ENCODE measurements around the gene CLEC2L.

Gene CLEC2L

GRCh38 chr7:139585042-139585441, 61.6 kb downstream of the CLEC2L start:
- Histone ChIP-seq H3K9me2 (replicated peaks; ENCODE audit: control insufficient read depth, low read length) (no peaks in the 10 kb centered on the region), H3K4me2 (ENCODE audit: low read length) (no peak overlapping the region), H3K36me3 (ENCODE audit: control insufficient read depth, low read length) (no peaks in the 10 kb centered on the region), H4K20me1 (ENCODE audit: control insufficient read depth, insufficient read depth, low read depth, low read length) (no peaks in the 10 kb centered on the region), H3K27me3 (ENCODE audit: control insufficient read depth, low read length) (no peaks in the 10 kb centered on the region), H3K9me3 (ENCODE audit: control insufficient read depth, insufficient read depth, low read length) (no peaks in the 10 kb centered on the region), H3K4me3 (ENCODE audit: low read length) (no peak overlapping the region), H3K4me1 (ENCODE audit: control insufficient read depth, low read length) (no peaks in the 10 kb centered on the region), H3K27ac (ENCODE audit: low read depth, low read length) (no peak overlapping the region), H3K79me2 (ENCODE audit: control insufficient read depth, low read length) (no peaks in the 10 kb centered on the region), H3F3A (ENCODE audit: control insufficient read depth, insufficient read depth) (no peaks in the 10 kb centered on the region)
- TF ChIP-seq EZH2phosphoT487 (IDR thresholded peaks at IDR 0.05; ENCODE audit: borderline replicate concordance, low read length), result no peak
- TF ChIP-seq, protein P1, sequence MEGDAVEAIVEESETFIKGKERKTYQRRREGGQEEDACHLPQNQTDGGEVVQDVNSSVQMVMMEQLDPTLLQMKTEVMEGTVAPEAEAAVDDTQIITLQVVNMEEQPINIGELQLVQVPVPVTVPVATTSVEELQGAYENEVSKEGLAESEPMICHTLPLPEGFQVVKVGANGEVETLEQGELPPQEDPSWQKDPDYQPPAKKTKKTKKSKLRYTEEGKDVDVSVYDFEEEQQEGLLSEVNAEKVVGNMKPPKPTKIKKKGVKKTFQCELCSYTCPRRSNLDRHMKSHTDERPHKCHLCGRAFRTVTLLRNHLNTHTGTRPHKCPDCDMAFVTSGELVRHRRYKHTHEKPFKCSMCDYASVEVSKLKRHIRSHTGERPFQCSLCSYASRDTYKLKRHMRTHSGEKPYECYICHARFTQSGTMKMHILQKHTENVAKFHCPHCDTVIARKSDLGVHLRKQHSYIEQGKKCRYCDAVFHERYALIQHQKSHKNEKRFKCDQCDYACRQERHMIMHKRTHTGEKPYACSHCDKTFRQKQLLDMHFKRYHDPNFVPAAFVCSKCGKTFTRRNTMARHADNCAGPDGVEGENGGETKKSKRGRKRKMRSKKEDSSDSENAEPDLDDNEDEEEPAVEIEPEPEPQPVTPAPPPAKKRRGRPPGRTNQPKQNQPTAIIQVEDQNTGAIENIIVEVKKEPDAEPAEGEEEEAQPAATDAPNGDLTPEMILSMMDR (IDR thresholded peaks at IDR 0.05; ENCODE audit: low read depth, low read length, poor library complexity, severe bottlenecking), result no peak

GRCh38 chr7:139586286-139586685, 62.8 kb downstream of the CLEC2L start:
- no peaks in the 10 kb centered on the region for H4K20me1 ChIP-seq (ENCODE audit: control insufficient read depth, insufficient read depth, low read depth, low read length)
- H3F3A ChIP-seq (ENCODE audit: control insufficient read depth, insufficient read depth), result no peaks in the 10 kb centered on the region
- no peaks in the 10 kb centered on the region for H3K9me3 ChIP-seq (ENCODE audit: control insufficient read depth, insufficient read depth, low read length)
- H3K4me1 ChIP-seq (ENCODE audit: control insufficient read depth, low read length), result no peaks in the 10 kb centered on the region
- H3K36me3 ChIP-seq (ENCODE audit: control insufficient read depth, low read length), result no peaks in the 10 kb centered on the region
- H3K79me2 ChIP-seq (ENCODE audit: control insufficient read depth, low read length), result no peaks in the 10 kb centered on the region
- H3K4me3 ChIP-seq (ENCODE audit: low read length), result no peak overlapping the region
- no peak overlapping the region for H3K27ac ChIP-seq (ENCODE audit: low read depth, low read length)
- no peak overlapping the region for H3K4me2 ChIP-seq (ENCODE audit: low read length)
- no peaks in the 10 kb centered on the region for H3K9me2 ChIP-seq (replicated peaks; ENCODE audit: control insufficient read depth, low read length)
- no peak for TF ChIP-seq EZH2phosphoT487 (IDR thresholded peaks at IDR 0.05; ENCODE audit: borderline replicate concordance, low read length)
- TF ChIP-seq, protein P1 (IDR thresholded peaks at IDR 0.05; ENCODE audit: low read depth, low read length, poor library complexity, severe bottlenecking), result no peak
- H3K27me3 ChIP-seq (ENCODE audit: control insufficient read depth, low read length), result no peaks in the 10 kb centered on the region

- Histone ChIP-seq H3K4me2 (ENCODE audit: low read length) (no peak overlapping the region), H3F3A (ENCODE audit: control insufficient read depth, insufficient read depth) (no peaks in the 10 kb centered on the region), H3K27ac (ENCODE audit: low read depth, low read length) (no peak overlapping the region), H4K20me1 (ENCODE audit: control insufficient read depth, insufficient read depth, low read depth, low read length) (no peaks in the 10 kb centered on the region), H3K9me2 (replicated peaks; ENCODE audit: control insufficient read depth, low read length) (no peaks in the 10 kb centered on the region), H3K36me3 (ENCODE audit: control insufficient read depth, low read length) (no peaks in the 10 kb centered on the region), H3K4me3 (ENCODE audit: low read length) (no peak overlapping the region), H3K4me1 (ENCODE audit: control insufficient read depth, low read length) (no peaks in the 10 kb centered on the region), H3K79me2 (ENCODE audit: control insufficient read depth, low read length) (no peaks in the 10 kb centered on the region), H3K9me3 (ENCODE audit: control insufficient read depth, insufficient read depth, low read length) (no peaks in the 10 kb centered on the region), H3K27me3 (ENCODE audit: control insufficient read depth, low read length) (no peaks in the 10 kb centered on the region)
- no peak for TF ChIP-seq EZH2phosphoT487 (IDR thresholded peaks at IDR 0.05; ENCODE audit: borderline replicate concordance, low read length)
- TF ChIP-seq, protein P1 (IDR thresholded peaks at IDR 0.05; ENCODE audit: low read depth, low read length, poor library complexity, severe bottlenecking), result no peak
These were observed 64.0 kb downstream of the CLEC2L start for GRCh38 chr7:139587535-139587934.

DNA sequence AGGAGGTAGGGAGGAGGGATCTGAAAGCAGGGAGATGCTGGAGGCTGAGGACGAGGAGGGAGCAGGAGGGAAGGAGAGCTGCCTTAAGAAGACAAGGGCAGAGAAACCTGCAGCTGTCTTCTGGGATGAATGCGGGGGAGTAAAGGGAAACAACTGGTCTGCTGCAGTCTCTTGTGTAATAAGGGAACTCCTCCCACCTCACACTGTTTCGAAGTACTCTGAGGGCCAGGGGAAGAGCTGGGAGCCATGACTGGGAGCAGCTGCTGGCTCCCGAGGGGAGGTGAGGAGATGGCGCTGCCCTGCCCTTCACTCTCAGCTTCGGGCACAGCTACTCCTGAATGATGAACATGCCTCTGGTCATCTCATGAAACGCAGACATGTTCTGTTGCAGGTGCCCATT, 65.1 kb downstream of the CLEC2L start:
- Histone ChIP-seq H3K9me2 (replicated peaks; ENCODE audit: control insufficient read depth, low read length) (no peaks in the 10 kb centered on the region), H3K27ac (ENCODE audit: low read depth, low read length) (no peak overlapping the region), H3K9me3 (ENCODE audit: control insufficient read depth, insufficient read depth, low read length) (no peaks in the 10 kb centered on the region), H3K4me3 (ENCODE audit: low read length) (no peak overlapping the region), H3K4me2 (ENCODE audit: low read length) (no peak overlapping the region), H3K79me2 (ENCODE audit: control insufficient read depth, low read length) (no peaks in the 10 kb centered on the region), H3K4me1 (ENCODE audit: control insufficient read depth, low read length) (no peaks in the 10 kb centered on the region), H4K20me1 (ENCODE audit: control insufficient read depth, insufficient read depth, low read depth, low read length) (no peaks in the 10 kb centered on the region), H3K36me3 (ENCODE audit: control insufficient read depth, low read length) (no peaks in the 10 kb centered on the region), H3F3A (ENCODE audit: control insufficient read depth, insufficient read depth) (no peaks in the 10 kb centered on the region), H3K27me3 (ENCODE audit: control insufficient read depth, low read length) (no peaks in the 10 kb centered on the region)
- TF ChIP-seq, protein P1 (IDR thresholded peaks at IDR 0.05; ENCODE audit: low read depth, low read length, poor library complexity, severe bottlenecking), result no peak
- TF ChIP-seq EZH2phosphoT487 (IDR thresholded peaks at IDR 0.05; ENCODE audit: borderline replicate concordance, low read length), result no peak

All from DOHH2 (cell line).